Left ventricle myocardium inferior (tissue), 1 donor: Measurements from ENCODE around the gene TTC24. TPM values are rescaled to one million over a fixed set of nuclear protein-coding genes. Genes with fewer than 3 reads are reported as not detected.
"Not testable (repeated sequence)": the region's sequence is repeated elsewhere in the genome, so short reads cannot be mapped to it uniquely, and the experiment has no call there.

Source experiments
- DNase-seq: peaks from one replicate; pipeline ENCODE4 v3.0.0-alpha.2; 2020
- H3K27ac ChIP-seq: fragments of 200-600 bp; replicated peaks from 2 replicates; pipeline ENCODE4 v1.8.0; 2021
- H3K27me3 ChIP-seq: fragments of 200-600 bp; 2 replicates; pipeline ENCODE4 v1.8.0; 2021; ENCODE audit warnings: low read depth
- H3K36me3 ChIP-seq: fragments of 200-600 bp; 2 replicates; pipeline ENCODE4 v1.8.0; 2021
- H3K4me1 ChIP-seq: fragments of 200-600 bp; 2 replicates; pipeline ENCODE4 v1.8.0; 2021
- H3K4me3 ChIP-seq: fragments of 200-600 bp; 2 replicates; pipeline ENCODE4 v1.8.0; 2021; ENCODE audit warnings: mild to moderate bottlenecking, moderate library complexity
- H3K9me3 ChIP-seq: fragments of 200-600 bp; replicated peaks from 2 replicates; pipeline ENCODE4 v1.8.0; 2021
- CTCF ChIP-seq: fragments of 200-600 bp; IDR thresholded peaks from 2 replicates; pipeline ENCODE4 v1.8.0; 2021; ENCODE audit warnings: antibody characterized with exemption, mild to moderate bottlenecking, borderline replicate concordance
- intact Hi-C: fragments of 100-400 bp; cut with micrococcal nuclease; formaldehyde crosslinking; loops from one replicate; pipeline ENCODE4 v1.11.0; 2022
- total RNA-seq: library from RNA; stranded (reverse); fragmentation: NEBNext Ultra II Directional; extraction: Animal tissue kit (Norgen Biotek cat#: 25700); gene quantifications from one replicate; pipeline ENCODE4 v1.2.1, GENCODE V29; 2021
- donor health status: DM: no; HTN: yes; CAD: no; lungs with severe emphysema.

TTC24 gene
- total RNA-seq, 1 donor from 2014 or later, result not detected

GRCh38 chr1:156549831-156550230 is 29.7 kb upstream of the TTC24 start:
- H3K27me3 ChIP-seq, result no peaks in the 10 kb centered on the region
- no peak overlapping the region for H3K4me3 ChIP-seq
- intact Hi-C loops, result no loop called here
- H3K4me1 ChIP-seq, result peaks cover 14% of the 10 kb centered on the region
- no peak overlapping the region for H3K27ac ChIP-seq
- TF ChIP-seq CTCF, result no peak
- no peaks in the 10 kb centered on the region for H3K36me3 ChIP-seq
- no peak for DNase-seq
- H3K9me3 ChIP-seq, result no peaks in the 10 kb centered on the region

GRCh38 chr1:156550346-156550745 is 29.2 kb upstream of the TTC24 start:
- Histone ChIP-seq H3K9me3 (no peaks in the 10 kb centered on the region), H3K27me3 (no peaks in the 10 kb centered on the region), H3K27ac (no peak overlapping the region), H3K36me3 (no peaks in the 10 kb centered on the region), H3K4me3 (no peak overlapping the region), H3K4me1 (peaks cover 14% of the 10 kb centered on the region)
- peak; percentile 67 for DNase-seq
- no peak for TF ChIP-seq CTCF
- intact Hi-C loops, result no loop called here

GRCh38 chr1:156551066-156551643 is 28.4 kb upstream of the TTC24 start:
- no peaks in the 10 kb centered on the region for H3K27me3 ChIP-seq
- intact Hi-C loops, result no loop called here
- no peak for DNase-seq
- H3K4me3 ChIP-seq, result no peak overlapping the region
- H3K27ac ChIP-seq, result no peak overlapping the region
- no peaks in the 10 kb centered on the region for H3K36me3 ChIP-seq
- H3K4me1 ChIP-seq, result peaks cover 14% of the 10 kb centered on the region
- H3K9me3 ChIP-seq, result no peaks in the 10 kb centered on the region
- no peak for TF ChIP-seq CTCF

GRCh38 chr1:156551869-156552268 is 27.7 kb upstream of the TTC24 start:
- Histone ChIP-seq H3K9me3 (no peaks in the 10 kb centered on the region), H3K4me1 (peaks cover 14% of the 10 kb centered on the region), H3K27me3 (no peaks in the 10 kb centered on the region), H3K27ac (no peak overlapping the region), H3K4me3 (no peak overlapping the region), H3K36me3 (no peaks in the 10 kb centered on the region)
- intact Hi-C loops, result no loop called here
- TF ChIP-seq CTCF, result no peak
- no peak for DNase-seq

- no peaks in the 10 kb centered on the region for H3K9me3 ChIP-seq
- no peaks in the 10 kb centered on the region for H3K27me3 ChIP-seq
- peaks cover 14% of the 10 kb centered on the region for H3K4me1 ChIP-seq
- no peak for DNase-seq
- H3K36me3 ChIP-seq, result no peaks in the 10 kb centered on the region
- no peak for TF ChIP-seq CTCF
- H3K4me3 ChIP-seq, result no peak overlapping the region
- no peak overlapping the region for H3K27ac ChIP-seq
- intact Hi-C loops, result no loop called here
Observed at GRCh38 chr1:156552518-156552917, 27.0 kb upstream of the TTC24 start.

GRCh38 chr1:156552937-156553336 is 26.6 kb upstream of the TTC24 start:
- DNase-seq, result peak; percentile 24
- not testable (repeated sequence) for H3K27me3 ChIP-seq, H3K27ac ChIP-seq

More at GRCh38 chr1:156552937-156553336, 26.6 kb upstream of the TTC24 start:
- H3K4me3 ChIP-seq, H3K36me3 ChIP-seq, intact Hi-C loops, H3K9me3 ChIP-seq: not testable (repeated sequence)
- peaks cover 12% of the 10 kb centered on the region for H3K4me1 ChIP-seq
